ENCODE measurements around the gene CDKN1C.

CDKN1C gene

GRCh38 chr11:2870460-2870859 is 15.1 kb downstream of the CDKN1C start:
- DNase-seq (ENCODE audit: low read depth, low spot score) = no peak

GRCh38 chr11:2869561-2870427 is 15.8 kb downstream of the CDKN1C start:
- DNase-seq (ENCODE audit: low read depth, low spot score) = no peak

- DNase-seq (ENCODE audit: low read depth, low spot score) = no peak
Measured at GRCh38 chr11:2869134-2869526, 16.4 kb downstream of the CDKN1C start.

- DNase-seq (ENCODE audit: low read depth, low spot score) = no peak
Measured at GRCh38 chr11:2868506-2869133, 17.0 kb downstream of the CDKN1C start.

DNA sequence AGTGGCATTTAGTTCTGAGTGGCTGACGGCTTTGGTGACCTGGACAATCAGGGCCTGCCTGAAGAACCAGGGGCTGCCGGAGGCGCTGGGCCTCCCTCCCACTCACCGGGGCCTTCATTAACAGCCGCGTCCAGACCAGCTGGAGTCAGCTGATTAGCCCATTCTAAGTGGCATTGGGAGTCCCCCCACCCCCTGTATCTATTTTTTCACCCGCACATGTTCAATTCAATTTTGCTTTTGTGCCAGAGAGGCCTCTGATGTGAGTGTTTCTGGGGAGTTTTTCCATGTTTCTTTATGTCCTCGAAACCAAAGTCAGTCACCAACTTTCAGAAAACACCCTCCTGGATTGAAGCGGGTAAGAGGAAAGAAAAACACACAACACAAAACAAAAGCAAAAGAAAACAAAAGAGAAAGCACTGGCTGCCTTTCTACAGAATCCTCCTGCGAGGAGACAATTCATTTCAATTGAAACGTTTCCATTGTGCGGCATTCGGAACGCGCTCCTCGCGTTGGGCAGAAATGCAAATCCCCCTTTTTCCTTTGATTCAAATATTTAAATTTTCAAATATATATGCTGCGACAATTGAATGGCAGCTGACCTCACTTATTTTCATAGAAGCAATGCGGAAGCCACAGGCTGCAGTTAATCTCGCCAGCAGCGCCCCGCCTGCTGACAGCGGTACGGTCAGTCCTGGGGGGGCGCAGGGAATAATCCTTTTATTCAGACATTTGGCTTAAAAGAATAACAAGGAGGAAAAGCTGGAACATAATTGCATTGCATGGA is 17.7 kb downstream of the CDKN1C start:
- DNase-seq (ENCODE audit: low read depth, low spot score) = no peak

GRCh38 chr11:2867142-2867541 is 18.4 kb downstream of the CDKN1C start:
- DNase-seq (ENCODE audit: low read depth, low spot score) = no peak

DNA sequence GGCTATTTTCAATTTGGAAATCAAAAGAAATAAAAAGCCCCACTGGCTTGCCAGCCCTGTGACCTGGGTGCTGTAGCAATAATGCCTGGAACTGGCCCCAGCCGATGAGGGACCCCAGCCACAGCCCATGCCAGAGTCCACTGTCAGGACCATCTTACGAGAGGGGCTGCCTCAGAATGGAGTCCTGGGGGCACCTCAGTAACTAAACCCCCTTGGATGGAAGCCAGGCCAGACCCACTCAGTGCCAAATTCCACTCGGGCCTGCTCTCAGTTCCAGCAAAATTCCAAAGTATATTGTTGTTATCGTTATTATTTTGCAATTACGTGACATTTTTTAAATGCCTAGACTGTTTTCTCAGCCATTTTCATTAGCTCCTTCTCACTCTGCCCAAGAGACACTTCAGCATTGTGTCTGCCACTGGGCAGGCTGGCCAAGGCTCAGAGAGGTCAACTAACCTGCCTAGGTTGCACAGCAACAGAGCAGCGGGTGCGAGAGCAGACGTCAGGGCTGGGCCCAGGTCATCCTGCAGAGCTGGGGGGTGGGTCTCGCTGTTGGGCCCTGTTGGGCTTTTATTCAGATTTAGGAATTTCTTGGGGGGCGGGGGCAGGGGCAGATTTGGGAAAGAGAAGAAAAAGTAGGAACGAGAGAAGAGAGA is 19.5 kb downstream of the CDKN1C start:
- no peak for DNase-seq (ENCODE audit: low read depth, low spot score)

DNA sequence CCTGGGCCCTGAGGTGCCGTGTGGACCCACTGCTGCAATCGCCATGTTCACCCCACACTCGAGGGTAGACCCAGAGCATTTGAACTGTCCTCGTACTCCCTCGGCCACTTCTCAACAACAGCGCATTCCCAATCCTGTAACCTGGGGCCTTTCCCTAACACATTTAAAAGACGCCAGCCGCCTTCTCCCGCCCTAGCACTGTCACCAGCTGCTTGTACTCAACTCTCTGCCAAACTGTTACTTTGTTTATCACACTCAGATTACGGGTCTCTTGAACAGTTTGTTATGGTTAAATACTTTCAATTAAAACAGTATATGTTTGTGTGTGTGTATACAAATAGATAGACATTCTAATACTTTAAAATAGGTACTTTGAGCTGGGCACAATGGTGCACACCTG is 20.7 kb downstream of the CDKN1C start:
- no peak for DNase-seq (ENCODE audit: low read depth, low spot score)

- DNase-seq (ENCODE audit: low read depth, low spot score) = no peak
Measured at GRCh38 chr11:2863276-2863618, 22.3 kb downstream of the CDKN1C start.

- no peak for DNase-seq (ENCODE audit: low read depth, low spot score)
Measured at GRCh38 chr11:2862395-2863275, 22.9 kb downstream of the CDKN1C start.

DNA sequence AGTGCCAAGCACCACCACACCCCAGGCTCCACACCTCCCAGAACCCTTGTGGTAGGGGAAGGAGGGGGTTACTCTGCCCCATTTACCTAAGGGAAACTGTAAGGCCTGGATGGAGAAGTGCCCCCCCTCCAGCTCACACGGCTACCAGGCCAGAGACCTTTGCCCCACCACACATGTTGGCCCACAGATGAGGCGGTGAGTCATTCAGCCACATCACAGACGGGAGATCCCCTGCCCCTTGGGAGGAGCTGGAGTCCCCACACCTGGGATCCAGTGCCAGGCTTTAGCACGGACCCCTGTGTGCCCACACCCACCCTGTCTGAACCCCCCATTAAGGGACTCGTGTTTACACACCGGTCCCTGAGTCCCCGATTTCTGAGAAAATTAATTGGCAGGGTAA is 24.9 kb downstream of the CDKN1C start:
- DNase-seq (ENCODE audit: low read depth, low spot score) = no peak

DNA sequence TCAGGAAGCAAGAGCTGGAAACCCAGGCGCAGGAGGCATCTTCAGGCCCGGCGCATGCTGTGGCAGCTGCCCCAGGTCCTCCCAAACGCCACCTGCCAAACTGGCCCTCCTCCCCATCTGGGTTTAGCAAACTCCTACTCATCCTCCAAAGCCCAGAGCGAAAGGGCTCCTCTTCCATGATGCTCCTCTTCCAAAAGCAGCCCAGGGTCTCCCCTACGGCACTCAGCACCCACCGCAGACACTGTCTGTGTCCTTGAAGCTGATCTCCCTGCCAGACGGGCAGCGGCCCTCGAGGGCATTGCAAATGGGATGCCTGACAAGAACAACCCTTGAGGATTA is 25.9 kb downstream of the CDKN1C start:
- no peak for DNase-seq (ENCODE audit: low read depth, low spot score)

GRCh38 chr11:2858995-2859698 is 26.4 kb downstream of the CDKN1C start:
- no peak for DNase-seq (ENCODE audit: low read depth, low spot score)

DNA sequence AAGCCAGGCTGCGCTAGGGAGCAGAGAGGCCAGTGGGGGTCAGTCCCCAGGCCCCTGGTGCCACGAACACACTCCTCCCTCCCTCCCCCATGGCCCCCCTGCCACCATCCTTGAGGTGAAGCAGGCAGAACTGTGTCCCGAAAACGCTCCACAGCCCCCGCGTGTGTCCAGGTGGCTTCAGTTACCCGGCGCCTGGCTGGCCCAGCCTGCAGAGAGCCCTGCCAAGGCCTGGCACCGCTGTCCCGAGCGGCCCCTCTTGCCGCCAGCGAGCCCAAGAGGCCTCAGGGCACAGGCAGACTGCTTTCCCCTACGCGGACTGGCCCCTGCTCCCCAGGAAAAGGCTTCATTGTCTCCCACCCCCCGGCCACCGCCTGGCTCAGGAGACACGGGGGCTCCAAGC is 27.7 kb downstream of the CDKN1C start:
- DNase-seq (ENCODE audit: low read depth, low spot score) = no peak

- no peak for DNase-seq (ENCODE audit: low read depth, low spot score)
Measured at GRCh38 chr11:2857276-2857675, 28.3 kb downstream of the CDKN1C start.

GRCh38 chr11:2855162-2855561 is 30.4 kb downstream of the CDKN1C start:
- no peak for DNase-seq (ENCODE audit: low read depth, low spot score)

GRCh38 chr11:2853997-2854560 is 31.5 kb downstream of the CDKN1C start:
- no peak for DNase-seq (ENCODE audit: low read depth, low spot score)

- no peak for DNase-seq (ENCODE audit: low read depth, low spot score)
Measured at GRCh38 chr11:2853401-2853800, 32.2 kb downstream of the CDKN1C start.

- no peak for DNase-seq (ENCODE audit: low read depth, low spot score)
Measured at GRCh38 chr11:2849994-2850770, 35.4 kb downstream of the CDKN1C start.
